PFSK-1 (cell line): ENCODE data around the gene GPR42.

Experiments used
- POLR2AphosphoS5 ChIP-seq: IDR thresholded peaks from 2 replicates; pipeline ENCODE4 v1.6.1; 2012; ENCODE audit warnings: low read depth, mild to moderate bottlenecking, control low read depth, low read length, moderate library complexity
- SIN3A ChIP-seq: IDR thresholded peaks from 2 replicates; pipeline ENCODE4 v1.6.1; 2012; ENCODE audit warnings: mild to moderate bottlenecking, low read length, moderate library complexity, borderline replicate concordance; ENCODE audit not compliant: insufficient read depth
- TAF1 ChIP-seq: IDR thresholded peaks from 2 replicates; pipeline ENCODE4 v1.6.1; 2012; ENCODE audit warnings: low read length, control low read depth, borderline replicate concordance; ENCODE audit not compliant: insufficient read depth
- TF ChIP-seq, protein P1 (sequence below), 2 experiments: IDR thresholded peaks; 2 replicates each; pipeline versions ENCODE4 v1.6.1 to v1.8.0; 2011 to 2012; ENCODE audit warnings: low read depth in 2 of 2, low read length in 2 of 2, control low read depth in 1 of 2, inconsistent platforms in 1 of 2, mild to moderate bottlenecking in 1 of 2, moderate library complexity in 1 of 2; ENCODE audit not compliant: insufficient read depth in 1 of 2

DNA sequence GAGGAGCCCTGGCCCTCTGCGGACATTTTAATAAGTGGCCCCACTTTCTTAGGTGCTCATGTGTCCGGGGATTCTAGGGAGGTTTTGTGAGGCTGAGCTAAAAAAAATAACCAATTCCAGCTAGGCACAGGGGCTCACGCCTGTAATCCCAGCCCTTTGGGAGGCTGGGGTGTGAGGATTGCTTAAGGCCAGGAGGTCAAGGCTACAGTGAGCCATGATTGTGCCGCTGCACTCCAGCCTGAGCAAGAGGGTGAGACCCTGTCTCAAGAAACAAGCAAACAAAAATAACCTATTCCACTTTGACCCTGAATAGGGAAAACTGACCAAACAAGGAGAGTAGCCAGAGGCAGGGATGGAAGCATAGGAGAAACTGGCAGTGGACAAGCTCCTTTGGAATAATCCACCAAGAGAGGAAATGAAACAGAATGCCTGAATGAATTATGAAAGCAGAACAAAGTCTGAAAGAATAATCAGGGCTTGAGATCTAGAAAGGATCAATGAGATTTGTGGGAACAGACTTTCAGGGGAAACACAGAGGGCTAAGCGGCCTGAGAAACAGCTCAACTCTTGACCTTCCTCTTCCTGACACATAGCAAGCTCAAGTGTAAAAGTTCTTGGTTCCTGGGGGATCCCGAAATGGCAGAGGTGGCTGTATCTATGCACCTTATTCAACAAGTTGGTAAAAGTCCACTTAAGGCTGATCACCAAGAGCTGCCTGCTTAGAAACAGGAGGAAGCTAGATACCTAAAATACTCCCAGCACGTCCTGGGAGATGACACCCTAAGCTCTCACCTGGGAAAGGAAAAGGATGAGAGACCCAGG, 47.1 kb downstream of the GPR42 start:
- TF ChIP-seq TAF1 (no peak), SIN3A (no peak), POLR2AphosphoS5 (no peak)
- TF ChIP-seq, protein P1, sequence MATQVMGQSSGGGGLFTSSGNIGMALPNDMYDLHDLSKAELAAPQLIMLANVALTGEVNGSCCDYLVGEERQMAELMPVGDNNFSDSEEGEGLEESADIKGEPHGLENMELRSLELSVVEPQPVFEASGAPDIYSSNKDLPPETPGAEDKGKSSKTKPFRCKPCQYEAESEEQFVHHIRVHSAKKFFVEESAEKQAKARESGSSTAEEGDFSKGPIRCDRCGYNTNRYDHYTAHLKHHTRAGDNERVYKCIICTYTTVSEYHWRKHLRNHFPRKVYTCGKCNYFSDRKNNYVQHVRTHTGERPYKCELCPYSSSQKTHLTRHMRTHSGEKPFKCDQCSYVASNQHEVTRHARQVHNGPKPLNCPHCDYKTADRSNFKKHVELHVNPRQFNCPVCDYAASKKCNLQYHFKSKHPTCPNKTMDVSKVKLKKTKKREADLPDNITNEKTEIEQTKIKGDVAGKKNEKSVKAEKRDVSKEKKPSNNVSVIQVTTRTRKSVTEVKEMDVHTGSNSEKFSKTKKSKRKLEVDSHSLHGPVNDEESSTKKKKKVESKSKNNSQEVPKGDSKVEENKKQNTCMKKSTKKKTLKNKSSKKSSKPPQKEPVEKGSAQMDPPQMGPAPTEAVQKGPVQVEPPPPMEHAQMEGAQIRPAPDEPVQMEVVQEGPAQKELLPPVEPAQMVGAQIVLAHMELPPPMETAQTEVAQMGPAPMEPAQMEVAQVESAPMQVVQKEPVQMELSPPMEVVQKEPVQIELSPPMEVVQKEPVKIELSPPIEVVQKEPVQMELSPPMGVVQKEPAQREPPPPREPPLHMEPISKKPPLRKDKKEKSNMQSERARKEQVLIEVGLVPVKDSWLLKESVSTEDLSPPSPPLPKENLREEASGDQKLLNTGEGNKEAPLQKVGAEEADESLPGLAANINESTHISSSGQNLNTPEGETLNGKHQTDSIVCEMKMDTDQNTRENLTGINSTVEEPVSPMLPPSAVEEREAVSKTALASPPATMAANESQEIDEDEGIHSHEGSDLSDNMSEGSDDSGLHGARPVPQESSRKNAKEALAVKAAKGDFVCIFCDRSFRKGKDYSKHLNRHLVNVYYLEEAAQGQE (IDR thresholded peaks at IDR 0.05; ENCODE audit: insufficient read depth in 1 of 2, low read depth in 2 of 2, low read length in 2 of 2), result no peak
